Activated naive CD8-positive, alpha-beta T cell treated with anti-CD3 and anti-CD28 coated beads, Interleukin-2, amount 50 U/mL, for 16 hours (primary cell): ENCODE data around the gene NOB1.

Source experiments
- DNase-seq: peaks from one replicate; pipeline ENCODE4 v3.0.0-alpha.2; 2020; ENCODE audit warnings: low read depth, low spot score

NOB1 gene

GRCh38 chr16:69721441-69721957 lies 33.2 kb downstream of the NOB1 start:
- no peak for DNase-seq

- no peak for DNase-seq
Measured at GRCh38 chr16:69720822-69721430, 33.8 kb downstream of the NOB1 start.

GRCh38 chr16:69718111-69718764 lies 36.5 kb downstream of the NOB1 start:
- no peak for DNase-seq

GRCh38 chr16:69717066-69717465 lies 37.7 kb downstream of the NOB1 start:
- no peak for DNase-seq

GRCh38 chr16:69712914-69713581 lies 41.7 kb downstream of the NOB1 start:
- no peak for DNase-seq

GRCh38 chr16:69712277-69712676 lies 42.4 kb downstream of the NOB1 start:
- DNase-seq = no peak

- DNase-seq = no peak
Measured at GRCh38 chr16:69711115-69711740, 43.5 kb downstream of the NOB1 start.

- no peak for DNase-seq
Measured at GRCh38 chr16:69709456-69710084, 45.2 kb downstream of the NOB1 start.

- DNase-seq = no peak
Measured at GRCh38 chr16:69707920-69708683, 46.6 kb downstream of the NOB1 start.

- DNase-seq = no peak
Measured at GRCh38 chr16:69706975-69707340, 47.8 kb downstream of the NOB1 start.

GRCh38 chr16:69706256-69706974 lies 48.3 kb downstream of the NOB1 start:
- DNase-seq = no peak

- no peak for DNase-seq
Measured at GRCh38 chr16:69703638-69704037, 51.1 kb downstream of the NOB1 start.

- DNase-seq = no peak
Measured at GRCh38 chr16:69701866-69702265, 52.9 kb downstream of the NOB1 start.

GRCh38 chr16:69701452-69701851 lies 53.3 kb downstream of the NOB1 start:
- no peak for DNase-seq

- no peak for DNase-seq
Measured at GRCh38 chr16:69699915-69700314, 54.8 kb downstream of the NOB1 start.

GRCh38 chr16:69698404-69698803 lies 56.3 kb downstream of the NOB1 start:
- no peak for DNase-seq

- DNase-seq = no peak
Measured at GRCh38 chr16:69693916-69694315, 60.8 kb downstream of the NOB1 start.

- DNase-seq = no peak
Measured at GRCh38 chr16:69691980-69692911, 62.5 kb downstream of the NOB1 start.
